ENCODE results near the gene GABARAPL1. TPM values are rescaled to one million over a fixed set of nuclear protein-coding genes. Genes with fewer than 3 reads are reported as not detected.

Gene GABARAPL1
- total RNA-seq, 2 donors from 2014 or later: 135 to 191 TPM

DNA sequence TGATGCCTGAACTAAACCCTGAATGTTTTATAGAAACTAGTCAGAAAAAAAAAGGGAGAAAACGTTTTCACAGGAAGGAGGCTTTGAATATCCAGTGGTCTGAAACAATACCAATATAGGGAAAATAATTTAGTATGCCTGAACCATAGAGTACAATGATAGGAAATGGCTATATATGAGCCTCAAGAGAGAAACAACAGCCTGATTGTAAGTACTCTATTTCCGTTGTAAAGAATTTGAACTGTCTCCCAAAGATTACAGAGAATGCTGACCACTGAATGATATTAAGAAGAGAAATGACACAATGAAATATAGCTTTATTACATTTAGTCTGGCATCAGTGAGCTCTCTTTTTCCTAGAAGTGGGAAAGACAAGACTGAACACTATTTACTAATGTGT lies 5.5 kb upstream of the GABARAPL1 start:
- Histone ChIP-seq H3K27ac (ENCODE audit: low read depth, low read length) (no peak overlapping the region), H3K36me3 (ENCODE audit: control insufficient read depth, insufficient read depth, low read length) (no peaks in the 10 kb centered on the region), H3K27me3 (ENCODE audit: control insufficient read depth, insufficient read depth, low read length, poor library complexity, severe bottlenecking) (no peaks in the 10 kb centered on the region), H3K4me1 (ENCODE audit: control insufficient read depth, insufficient read depth, low read length) (no peaks in the 10 kb centered on the region), H3K9me3 (ENCODE audit: control insufficient read depth, low read length) (peaks cover 13% of the 10 kb centered on the region), H3K9ac (ENCODE audit: extremely low read depth, low read length, poor library complexity, severe bottlenecking) (no peak overlapping the region), H3K4me3 (ENCODE audit: low read length) (no peak overlapping the region)
- Mint-ChIP-seq H3K27me3 (ENCODE audit: insufficient read depth) (no peaks in the 10 kb centered on the region), H3K4me1 (peaks cover 22% of the 10 kb centered on the region), H3K36me3 (ENCODE audit: low read depth) (no peaks in the 10 kb centered on the region), H3K27ac (no peak overlapping the region), H3K4me3 (no peak overlapping the region), H3K9me3 (peaks cover 13% of the 10 kb centered on the region)
- TF ChIP-seq, protein P1, sequence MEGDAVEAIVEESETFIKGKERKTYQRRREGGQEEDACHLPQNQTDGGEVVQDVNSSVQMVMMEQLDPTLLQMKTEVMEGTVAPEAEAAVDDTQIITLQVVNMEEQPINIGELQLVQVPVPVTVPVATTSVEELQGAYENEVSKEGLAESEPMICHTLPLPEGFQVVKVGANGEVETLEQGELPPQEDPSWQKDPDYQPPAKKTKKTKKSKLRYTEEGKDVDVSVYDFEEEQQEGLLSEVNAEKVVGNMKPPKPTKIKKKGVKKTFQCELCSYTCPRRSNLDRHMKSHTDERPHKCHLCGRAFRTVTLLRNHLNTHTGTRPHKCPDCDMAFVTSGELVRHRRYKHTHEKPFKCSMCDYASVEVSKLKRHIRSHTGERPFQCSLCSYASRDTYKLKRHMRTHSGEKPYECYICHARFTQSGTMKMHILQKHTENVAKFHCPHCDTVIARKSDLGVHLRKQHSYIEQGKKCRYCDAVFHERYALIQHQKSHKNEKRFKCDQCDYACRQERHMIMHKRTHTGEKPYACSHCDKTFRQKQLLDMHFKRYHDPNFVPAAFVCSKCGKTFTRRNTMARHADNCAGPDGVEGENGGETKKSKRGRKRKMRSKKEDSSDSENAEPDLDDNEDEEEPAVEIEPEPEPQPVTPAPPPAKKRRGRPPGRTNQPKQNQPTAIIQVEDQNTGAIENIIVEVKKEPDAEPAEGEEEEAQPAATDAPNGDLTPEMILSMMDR (conservative IDR thresholded peaks at IDR 0.05): no peak
- DNase-seq: no peak
- 85 to 92% methylated on average over 2 of the region's 2 CpGs for WGBS, 2 experiments (ENCODE audit: insufficient coverage in 1 of 2, insufficient read length in 1 of 2)

DNA sequence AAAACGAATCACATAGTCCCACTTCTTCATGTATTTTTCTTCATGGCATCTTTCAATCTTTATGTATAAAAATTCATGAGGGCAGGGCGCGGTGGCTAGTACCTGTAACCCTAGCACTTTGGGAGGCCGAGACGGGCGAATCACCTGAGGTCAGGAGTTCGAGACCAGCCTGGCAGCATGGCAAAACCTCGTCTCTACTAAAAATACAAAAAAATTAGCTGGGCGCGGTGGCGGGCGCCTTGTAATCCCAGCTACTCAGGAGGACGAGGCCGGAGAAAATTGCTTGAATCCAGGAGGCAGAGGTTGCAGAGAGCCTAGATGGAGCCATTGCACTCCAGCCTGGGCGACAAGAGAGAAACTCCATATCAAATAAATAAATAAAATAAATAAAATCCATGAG lies 2.5 kb upstream of the GABARAPL1 start:
- peaks cover 5% of the 10 kb centered on the region for H3K36me3 Mint-ChIP-seq (ENCODE audit: low read depth)
- Histone ChIP-seq H3K27ac (ENCODE audit: low read depth, low read length) (no peak overlapping the region), H3K9ac (ENCODE audit: extremely low read depth, low read length, poor library complexity, severe bottlenecking) (no peak overlapping the region), H3K27me3 (ENCODE audit: control insufficient read depth, insufficient read depth, low read length, poor library complexity, severe bottlenecking) (no peaks in the 10 kb centered on the region), H3K4me1 (ENCODE audit: control insufficient read depth, insufficient read depth, low read length) (no peaks in the 10 kb centered on the region), H3K9me3 (ENCODE audit: control insufficient read depth, low read length) (peaks cover 13% of the 10 kb centered on the region), H3K36me3 (ENCODE audit: control insufficient read depth, insufficient read depth, low read length) (no peaks in the 10 kb centered on the region), H3K4me3 (ENCODE audit: low read length) (no peak overlapping the region)
- H3K4me3 Mint-ChIP-seq: no peak overlapping the region
- peaks cover 26% of the 10 kb centered on the region for H3K4me1 Mint-ChIP-seq
- DNase-seq: no peak
- WGBS, 2 experiments (ENCODE audit: insufficient coverage in 1 of 2, insufficient read length in 1 of 2): 92 to 96% methylated on average over 8 to 14 of the region's 15 CpGs
- H3K27ac Mint-ChIP-seq: no peak overlapping the region
- TF ChIP-seq, protein P1 (conservative IDR thresholded peaks at IDR 0.05): no peak
- peaks cover 13% of the 10 kb centered on the region for H3K9me3 Mint-ChIP-seq
- H3K27me3 Mint-ChIP-seq (ENCODE audit: insufficient read depth): no peaks in the 10 kb centered on the region

DNA sequence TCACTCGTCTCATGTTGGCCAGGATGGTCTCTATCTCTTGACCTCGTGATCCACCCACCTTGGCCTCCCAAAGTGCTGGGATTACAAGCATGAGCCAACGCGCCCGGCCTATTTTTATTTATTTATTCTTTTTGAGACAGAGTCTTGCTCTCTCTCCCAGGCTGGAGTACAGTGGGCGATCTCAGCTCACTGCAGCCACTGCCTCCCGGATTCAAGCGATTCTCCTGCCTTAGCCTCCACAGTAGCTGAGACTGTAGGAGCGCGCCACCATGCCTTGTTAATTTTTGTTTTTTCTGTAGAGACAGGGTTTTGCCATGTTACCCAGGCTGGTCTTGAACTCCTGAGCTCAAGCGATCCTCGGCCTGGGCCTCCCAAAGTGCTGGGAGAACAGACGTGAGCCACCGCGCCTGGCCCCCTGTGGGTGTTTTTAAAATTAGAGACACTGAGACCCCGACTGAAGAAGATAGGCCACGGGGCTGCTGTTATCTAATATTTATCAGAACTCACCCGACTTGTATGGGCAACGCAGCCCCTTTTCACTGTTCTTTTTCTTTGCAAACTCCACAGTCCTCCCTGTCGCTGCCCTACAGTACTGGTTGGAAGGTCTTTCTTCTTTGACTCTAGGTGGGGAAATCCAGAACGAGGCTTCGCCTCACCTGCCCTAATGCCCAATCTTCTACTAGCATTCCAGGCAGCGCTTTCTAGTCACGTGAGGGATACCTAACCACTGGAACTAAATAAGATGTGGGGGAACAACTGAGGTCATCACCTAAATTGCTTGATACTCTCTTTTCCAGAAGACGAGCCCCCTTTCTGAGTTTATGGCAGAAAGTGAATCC lies 1.4 kb upstream of the GABARAPL1 start:
- Histone ChIP-seq H3K9ac (ENCODE audit: extremely low read depth, low read length, poor library complexity, severe bottlenecking) (peak overlapping the region; percentile 95), H3K27ac (ENCODE audit: low read depth, low read length) (no peak overlapping the region)
- peaks cover 20% of the 10 kb centered on the region for H3K4me1 Mint-ChIP-seq

More for the DNA sequence above, 1.4 kb upstream of the GABARAPL1 start:
- Histone ChIP-seq H3K27me3 (ENCODE audit: control insufficient read depth, insufficient read depth, low read length, poor library complexity, severe bottlenecking) (no peaks in the 10 kb centered on the region), H3K9me3 (ENCODE audit: control insufficient read depth, low read length) (peaks cover 16% of the 10 kb centered on the region), H3K4me1 (ENCODE audit: control insufficient read depth, insufficient read depth, low read length) (no peaks in the 10 kb centered on the region), H3K36me3 (ENCODE audit: control insufficient read depth, insufficient read depth, low read length) (peaks cover 5% of the 10 kb centered on the region), H3K4me3 (ENCODE audit: low read length) (no peak overlapping the region)
- Mint-ChIP-seq H3K4me3 (peak overlapping the region; percentile 90), H3K9me3 (peaks cover 10% of the 10 kb centered on the region), H3K36me3 (ENCODE audit: low read depth) (peaks cover 15% of the 10 kb centered on the region), H3K27ac (peak overlapping the region; percentile 99), H3K27me3 (ENCODE audit: insufficient read depth) (no peaks in the 10 kb centered on the region)
- 94 to 95% methylated on average over 21 to 25 of the region's 25 CpGs for WGBS, 2 experiments (ENCODE audit: insufficient coverage in 1 of 2, insufficient read length in 1 of 2)
- TF ChIP-seq, protein P1 (conservative IDR thresholded peaks at IDR 0.05): no peak
- DNase-seq: no peak
